ENCODE measurements around the gene FIGNL2.
"Not testable (repeated sequence)": the region's sequence is repeated elsewhere in the genome, so short reads cannot be mapped to it uniquely, and the experiment has no call there.

- TF ChIP-seq CTCF (IDR thresholded peaks at IDR 0.05; ENCODE audit: low read depth, low read length); EZH2phosphoT487 (IDR thresholded peaks at IDR 0.05; ENCODE audit: low read depth): not testable (repeated sequence)
Observed at GRCh38 chr12:51831817-51832216, 16.7 kb downstream of the FIGNL2 start.
